Brain microvascular endothelial cell (primary cell): ENCODE results near the gene MIR17HG.

ENCODE experiments used
- DNase-seq: peaks from one replicate; pipeline ENCODE4 v3.0.0-alpha.2; 2020
- H3K27ac ChIP-seq: fragments of 250-450 bp; sonication (Bioruptor Pico); 2 replicates; pipeline ENCODE4 v1.5.1; 2020; ENCODE audit warnings: mild to moderate bottlenecking, moderate library complexity
- H3K27me3 ChIP-seq: fragments of 250-450 bp; sonication (Bioruptor Pico); replicated peaks from 2 replicates; pipeline ENCODE4 v1.5.1; 2020; ENCODE audit warnings: mild to moderate bottlenecking
- H3K36me3 ChIP-seq: fragments of 250-450 bp; sonication (Bioruptor Pico); replicated peaks from 2 replicates; pipeline ENCODE4 v1.5.1; 2020; ENCODE audit warnings: mild to moderate bottlenecking
- H3K4me3 ChIP-seq: 2 replicates; pipeline ENCODE4 v1.5.1; 2011; ENCODE audit warnings: low read depth, mild to moderate bottlenecking, control low read depth, low read length, moderate library complexity
- in situ Hi-C: cut with HindIII; loops from 2 replicates; pipeline ENCODE4 v1.10.0; 2017; ENCODE audit warnings: low sequenced_read_pairs, low pct_ligation_motif_present
- TF ChIP-seq, protein P1 (sequence below): IDR thresholded peaks from 2 replicates; pipeline ENCODE4 v1.5.1; 2011; ENCODE audit warnings: low read depth, mild to moderate bottlenecking, moderate library complexity, low read length, control low read depth, inconsistent platforms; ENCODE audit errors: missing control alignments

MIR17HG gene

DNA sequence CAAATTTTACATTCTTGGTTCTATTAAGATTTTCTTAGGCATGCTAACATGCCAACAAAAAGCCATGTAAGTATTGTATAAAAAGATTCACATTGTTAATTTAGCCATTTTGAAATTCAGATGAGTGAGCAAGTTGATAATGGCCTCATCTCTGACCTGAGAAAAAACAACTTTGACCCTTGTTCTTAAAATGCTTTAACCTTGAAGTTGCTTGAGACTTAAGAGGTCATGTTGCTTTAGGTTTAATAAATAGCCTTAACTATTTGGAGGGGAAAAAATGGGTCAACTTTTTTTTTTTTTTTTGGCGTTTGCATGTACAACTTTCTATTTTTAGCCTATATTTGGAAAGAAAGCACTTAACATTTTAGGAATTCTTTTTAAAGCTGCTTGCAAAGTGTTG is 6.0 kb downstream of the MIR17HG start:
- H3K36me3 ChIP-seq = peaks cover 53% of the 10 kb centered on the region
- no peak overlapping the region for H3K27ac ChIP-seq
- no peaks in the 10 kb centered on the region for H3K27me3 ChIP-seq
- TF ChIP-seq, protein P1, sequence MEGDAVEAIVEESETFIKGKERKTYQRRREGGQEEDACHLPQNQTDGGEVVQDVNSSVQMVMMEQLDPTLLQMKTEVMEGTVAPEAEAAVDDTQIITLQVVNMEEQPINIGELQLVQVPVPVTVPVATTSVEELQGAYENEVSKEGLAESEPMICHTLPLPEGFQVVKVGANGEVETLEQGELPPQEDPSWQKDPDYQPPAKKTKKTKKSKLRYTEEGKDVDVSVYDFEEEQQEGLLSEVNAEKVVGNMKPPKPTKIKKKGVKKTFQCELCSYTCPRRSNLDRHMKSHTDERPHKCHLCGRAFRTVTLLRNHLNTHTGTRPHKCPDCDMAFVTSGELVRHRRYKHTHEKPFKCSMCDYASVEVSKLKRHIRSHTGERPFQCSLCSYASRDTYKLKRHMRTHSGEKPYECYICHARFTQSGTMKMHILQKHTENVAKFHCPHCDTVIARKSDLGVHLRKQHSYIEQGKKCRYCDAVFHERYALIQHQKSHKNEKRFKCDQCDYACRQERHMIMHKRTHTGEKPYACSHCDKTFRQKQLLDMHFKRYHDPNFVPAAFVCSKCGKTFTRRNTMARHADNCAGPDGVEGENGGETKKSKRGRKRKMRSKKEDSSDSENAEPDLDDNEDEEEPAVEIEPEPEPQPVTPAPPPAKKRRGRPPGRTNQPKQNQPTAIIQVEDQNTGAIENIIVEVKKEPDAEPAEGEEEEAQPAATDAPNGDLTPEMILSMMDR = no peak
- H3K4me3 ChIP-seq = no peak overlapping the region
- in situ Hi-C loops = no loop called here
- no peak for DNase-seq

GRCh38 chr13:91355099-91355825 is 7.8 kb downstream of the MIR17HG start:
- Histone ChIP-seq H3K4me3 (no peak overlapping the region), H3K36me3 (peaks cover 52% of the 10 kb centered on the region), H3K27me3 (no peaks in the 10 kb centered on the region), H3K27ac (no peak overlapping the region)
- in situ Hi-C loops = no loop called here
- no peak for DNase-seq
- TF ChIP-seq, protein P1 = no peak

DNA sequence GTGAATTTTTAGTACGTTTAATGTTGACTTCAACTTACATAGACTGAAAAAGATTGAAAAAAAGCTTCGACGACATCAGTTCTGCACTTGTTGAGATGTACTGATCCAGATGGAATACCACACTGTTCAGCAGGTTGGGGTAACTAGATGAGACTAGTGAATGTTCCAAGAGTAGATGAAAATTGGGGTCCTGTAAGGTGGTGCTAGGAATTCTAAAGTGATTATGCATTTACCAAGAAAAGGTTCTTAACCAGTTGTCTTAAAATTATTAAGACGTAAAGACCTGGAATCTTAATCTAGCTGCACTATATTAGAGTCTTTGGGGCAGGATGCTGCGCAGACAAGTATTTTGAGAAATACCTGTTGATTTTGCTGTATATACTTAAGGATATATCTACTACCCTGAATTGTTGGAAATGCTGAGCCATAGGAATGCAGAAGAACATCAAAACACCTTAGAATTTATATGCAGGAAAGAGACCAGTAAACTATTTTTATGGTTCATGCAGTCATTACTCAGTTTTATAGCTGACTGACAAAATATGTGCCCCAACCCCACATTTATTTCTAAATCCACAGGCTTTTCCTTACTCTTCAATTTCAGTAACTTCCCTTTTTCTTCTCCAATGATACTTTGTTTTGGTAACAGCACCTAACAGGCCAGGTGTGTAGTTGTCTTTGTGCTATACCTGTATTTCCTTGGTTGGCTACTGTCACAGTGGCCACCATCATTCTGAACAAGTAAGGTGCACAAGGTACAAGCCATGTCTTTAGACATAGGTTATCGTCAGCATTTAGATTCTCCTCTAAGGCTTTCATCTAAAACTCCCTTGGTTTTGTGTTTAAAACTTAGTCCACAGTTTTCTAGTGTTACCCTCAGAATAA is 8.6 kb downstream of the MIR17HG start:
- H3K36me3 ChIP-seq = peaks cover 45% of the 10 kb centered on the region
- H3K27ac ChIP-seq = no peak overlapping the region
- H3K27me3 ChIP-seq = no peaks in the 10 kb centered on the region
- H3K4me3 ChIP-seq = no peak overlapping the region
- TF ChIP-seq, protein P1 = no peak
- no peak for DNase-seq
- in situ Hi-C loops = no loop called here

DNA sequence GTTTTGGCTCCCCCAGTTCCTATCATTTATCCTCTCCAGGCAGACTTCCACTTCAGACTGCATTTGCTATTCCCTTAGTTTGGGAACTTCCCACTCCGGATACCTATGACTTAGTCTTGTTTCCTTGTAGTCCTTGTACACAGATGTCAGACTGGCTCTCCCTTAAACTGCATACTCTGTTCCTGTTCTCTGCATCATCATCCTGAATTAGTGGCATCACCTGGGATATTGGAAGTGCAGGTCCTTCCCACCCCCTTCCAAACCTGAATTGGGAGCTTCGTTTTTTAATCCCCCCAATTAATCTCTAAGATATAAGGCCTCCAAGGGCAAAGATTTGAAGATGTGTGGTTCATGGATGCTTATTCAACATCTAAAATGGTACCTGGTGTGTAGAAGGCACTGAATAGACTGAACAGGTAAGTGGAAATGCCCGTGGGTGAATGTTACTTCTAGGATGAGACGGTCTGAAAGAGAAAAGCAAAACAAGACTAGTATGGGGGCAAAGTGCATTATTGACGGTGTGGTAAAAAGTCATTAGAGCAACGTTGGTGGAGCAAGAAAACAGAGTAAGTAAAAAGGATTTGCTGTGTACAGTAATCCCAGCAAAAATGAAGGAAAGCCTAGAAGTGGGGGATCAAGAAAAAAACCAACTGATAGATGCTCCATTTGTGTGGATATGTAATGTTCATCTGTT is 9.6 kb downstream of the MIR17HG start:
- in situ Hi-C loops = no loop called here
- TF ChIP-seq, protein P1 = no peak
- no peak overlapping the region for H3K27ac ChIP-seq

GRCh38 chr13:91357613-91358386 is 10.3 kb downstream of the MIR17HG start:
- TF ChIP-seq, protein P1 = no peak
- no peak overlapping the region for H3K27ac ChIP-seq
- DNase-seq = no peak
- H3K36me3 ChIP-seq = peaks cover 40% of the 10 kb centered on the region
- no peak overlapping the region for H3K4me3 ChIP-seq
- H3K27me3 ChIP-seq = no peaks in the 10 kb centered on the region
- in situ Hi-C loops = no loop called here

More for the DNA sequence above, 9.6 kb downstream of the MIR17HG start:
- H3K27me3 ChIP-seq = no peaks in the 10 kb centered on the region
- no peak overlapping the region for H3K4me3 ChIP-seq
- peaks cover 43% of the 10 kb centered on the region for H3K36me3 ChIP-seq
- no peak for DNase-seq
